ENCODE results near the gene VWA3A. TPM values are rescaled to one million over a fixed set of nuclear protein-coding genes. Genes with fewer than 3 reads are reported as not detected.

Gene VWA3A
- total and polyA plus RNA-seq, 9 donors = 0.15 to 46.2 (median 1.3) TPM

GRCh38 chr16:22093331-22093730 is 990 bp downstream of the VWA3A start:
- TF ChIP-seq CTCF (IDR thresholded peaks at IDR 0.05) (no peak), POLR2A (IDR thresholded peaks at IDR 0.05) (no peak)
- Histone ChIP-seq H3K4me1 (ENCODE audit: insufficient read depth) (peaks cover 2% of the 10 kb centered on the region), H3K27ac (no peak overlapping the region), H3K4me3 (no peak overlapping the region), H3K27me3 (no peaks in the 10 kb centered on the region), H3K36me3 (no peaks in the 10 kb centered on the region), H3K9me3 (no peaks in the 10 kb centered on the region)
- no peak for DNase-seq
- WGBS, 3 donors = 78 to 86% (median 82%) methylated on average over 3 of the region's 3 CpGs
- intact Hi-C loops (cut with DNase I) = no loop called here

GRCh38 chr16:22093996-22094395 is 1.7 kb downstream of the VWA3A start:
- H3K9me3 ChIP-seq = no peaks in the 10 kb centered on the region
- H3K36me3 ChIP-seq = no peaks in the 10 kb centered on the region
- H3K27me3 ChIP-seq = no peaks in the 10 kb centered on the region
- intact Hi-C loops (cut with DNase I) = no loop called here
- no peak for DNase-seq
- no peak overlapping the region for H3K27ac ChIP-seq
- TF ChIP-seq EP300 (IDR thresholded peaks at IDR 0.05) (no peak), POLR2A (IDR thresholded peaks at IDR 0.05) (no peak), CTCF (IDR thresholded peaks at IDR 0.05) (no peak)
- 64 to 72% (median 69%) methylated on average over 3 of the region's 3 CpGs for WGBS, 3 donors
- H3K4me3 ChIP-seq = no peak overlapping the region
- peaks cover 2% of the 10 kb centered on the region for H3K4me1 ChIP-seq (ENCODE audit: insufficient read depth)

GRCh38 chr16:22098405-22099255 is 6.3 kb downstream of the VWA3A start:
- intact Hi-C loops (cut with DNase I) = no loop called here
- Histone ChIP-seq H3K4me3 (no peak overlapping the region), H3K9me3 (no peaks in the 10 kb centered on the region), H3K36me3 (no peaks in the 10 kb centered on the region), H3K27ac (no peak overlapping the region), H3K4me1 (ENCODE audit: insufficient read depth) (no peaks in the 10 kb centered on the region), H3K27me3 (no peaks in the 10 kb centered on the region)
- DNase-seq = no peak
- WGBS, 3 donors = 44 to 51% (median 47%) methylated on average over 8 of the region's 8 CpGs
- TF ChIP-seq POLR2A (IDR thresholded peaks at IDR 0.05) = no peak
- no peak for TF ChIP-seq EP300 (IDR thresholded peaks at IDR 0.05)
- peak in 1 of 3 donors; percentile 20 for TF ChIP-seq CTCF (IDR thresholded peaks at IDR 0.05)

- Histone ChIP-seq H3K27me3 (no peaks in the 10 kb centered on the region), H3K9me3 (no peaks in the 10 kb centered on the region), H3K4me1 (ENCODE audit: insufficient read depth) (no peaks in the 10 kb centered on the region), H3K4me3 (no peak overlapping the region), H3K36me3 (no peaks in the 10 kb centered on the region), H3K27ac (no peak overlapping the region)
- TF ChIP-seq EP300 (IDR thresholded peaks at IDR 0.05) (no peak), CTCF (IDR thresholded peaks at IDR 0.05) (no peak), POLR2A (IDR thresholded peaks at IDR 0.05) (no peak)
- DNase-seq = no peak
- WGBS, 3 donors = 71 to 77% (median 77%) methylated on average over 9 of the region's 9 CpGs
- intact Hi-C loops (cut with DNase I) = no loop called here
Measured at GRCh38 chr16:22099256-22099975, 7.1 kb downstream of the VWA3A start.
